Panc1 (cell line): ENCODE results near the gene POFUT2. TPM values are rescaled to one million over a fixed set of nuclear protein-coding genes. Genes with fewer than 3 reads are reported as not detected.

Source experiments
- ATAC-seq: fragments of 200-7000 bp; cut with Tn5 transposase; 2 replicates; pipeline ENCODE4 v1.9.1; 2020; ENCODE audit warnings: mild to moderate bottlenecking, moderate library complexity
- BruUV-seq: library from RNA; stranded (reverse); fragments of 400-500 nt; replicated peaks from 2 replicates; lab custom pipeline; 2021; lab: Mats Ljungman, UMichigan
- CTCF ChIA-PET: fragments of 300-600 bp; sonication (Branson Sonifier 250); formaldehyde crosslinking; loops from one replicate; lab custom pipeline; 2022; ENCODE audit warnings: antibody characterized with exemption; lab: Charles Lee
- POLR2A ChIA-PET: fragments of 300-600 bp; sonication (Branson Sonifier 250); formaldehyde crosslinking; loops from one replicate; lab custom pipeline; 2022; ENCODE audit warnings: antibody characterized with exemption; lab: Charles Lee
- DNase-seq: peaks from one replicate; pipeline ENCODE4 v3.0.0-alpha.2; 2010; ENCODE audit warnings: low read depth, low spot score
- H3K27ac ChIP-seq: 2 replicates; pipeline ENCODE4 v1.5.1; 2011; ENCODE audit warnings: mild to moderate bottlenecking, low read length, inconsistent platforms
- H3K27me3 ChIP-seq: fragments of 200-500 bp; sonication (Bioruptor generic); 2 replicates; pipeline ENCODE4 v1.6.0; 2014; ENCODE audit warnings: low read length, inconsistent platforms; ENCODE audit not compliant: control insufficient read depth, insufficient read depth
- H3K36me3 ChIP-seq: fragments of 200-500 bp; sonication (Bioruptor generic); 2 replicates; pipeline ENCODE4 v1.5.1; 2014; ENCODE audit warnings: inconsistent platforms, mild to moderate bottlenecking, low read length, moderate library complexity; ENCODE audit not compliant: control insufficient read depth, insufficient read depth
- H3K4me1 ChIP-seq: 2 replicates; pipeline ENCODE4 v1.5.1; 2011; ENCODE audit warnings: inconsistent platforms, mild to moderate bottlenecking, low read length, moderate library complexity; ENCODE audit not compliant: control insufficient read depth, insufficient read depth
- H3K4me3 ChIP-seq, 2 experiments: 2 replicates each; pipeline ENCODE4 v1.5.1; 2011 to 2012; ENCODE audit warnings: low read depth in 2 of 2, low read length in 2 of 2, mild to moderate bottlenecking in 2 of 2, inconsistent platforms in 1 of 2, moderate library complexity in 1 of 2
- H3K9me3 ChIP-seq: fragments of 200-500 bp; sonication (Bioruptor generic); 2 replicates; pipeline ENCODE4 v1.5.1; 2014; ENCODE audit warnings: low read depth, mild to moderate bottlenecking, inconsistent platforms, low read length, moderate library complexity; ENCODE audit not compliant: control insufficient read depth, insufficient read depth
- CTCF ChIP-seq: fragments of 450-650 bp; IDR thresholded peaks from 2 replicates; pipeline ENCODE4 v1.5.1; 2017; ENCODE audit warnings: mild to moderate bottlenecking
- POLR2AphosphoS5 ChIP-seq: IDR thresholded peaks from 2 replicates; pipeline ENCODE4 v1.6.1; 2012; ENCODE audit warnings: mild to moderate bottlenecking, low read depth, low read length, moderate library complexity
- REST ChIP-seq, 2 experiments: IDR thresholded peaks; 2 replicates each; pipeline ENCODE4 v1.6.1; 2011 to 2012; ENCODE audit warnings: low read depth in 2 of 2, control low read depth in 1 of 2, low read length in 1 of 2, mild to moderate bottlenecking in 1 of 2, moderate library complexity in 1 of 2; ENCODE audit not compliant: insufficient read depth in 1 of 2
- SIN3A ChIP-seq: IDR thresholded peaks from 2 replicates; pipeline ENCODE4 v1.6.1; 2012; ENCODE audit warnings: low read depth, mild to moderate bottlenecking, low read length, moderate library complexity, borderline replicate concordance; ENCODE audit not compliant: insufficient read depth
- TCF7L2 ChIP-seq: IDR thresholded peaks from 2 replicates; pipeline ENCODE4 v1.6.1; 2011; ENCODE audit warnings: mild to moderate bottlenecking, low read depth, low read length, inconsistent platforms
- in situ Hi-C: cut with HindIII; loops from 2 replicates; pipeline ENCODE4 v1.10.0; 2016; ENCODE audit warnings: low sequenced_read_pairs, low pct_unique_long_range_greater_than_20kb
- intact Hi-C: fragments of 100-400 bp; cut with micrococcal nuclease; formaldehyde crosslinking; loops from one replicate; pipeline ENCODE4 v1.10.0; 2022; ENCODE audit not compliant: unreplicated experiment
- total RNA-seq: library from RNA; stranded (reverse); gene quantifications from one replicate; pipeline ENCODE4 v1.2.1, GENCODE V29; 2021; ENCODE audit not compliant: unreplicated experiment

The POFUT2 gene
- total RNA-seq, 1 experiment from 2014 or later = 59.6 TPM

- no peaks in the 10 kb centered on the region for H3K27me3 ChIP-seq
- H3K4me1 ChIP-seq = no peaks in the 10 kb centered on the region
- DNase-seq (no peak), ATAC-seq (no peak)
- H3K9me3 ChIP-seq = peaks cover 12% of the 10 kb centered on the region; the same call in 1 of the 2 replicates
- no peak overlapping the region for H3K27ac ChIP-seq
- CTCF ChIA-PET = no interaction called here
- POLR2A ChIA-PET = no interaction called here
- no peak overlapping the region for H3K4me3 ChIP-seq
- no peaks in the 10 kb centered on the region for H3K36me3 ChIP-seq
- TF ChIP-seq CTCF = no peak
- no peak for TF ChIP-seq TCF7L2
- TF ChIP-seq REST (IDR thresholded peaks at IDR 0.05; ENCODE audit: insufficient read depth in 1 of 2, low read depth in 2 of 2, low read length in 1 of 2) = no peak
- TF ChIP-seq SIN3A = no peak
- TF ChIP-seq POLR2AphosphoS5 = no peak
- intact Hi-C loops (no loop called here), in situ Hi-C loops (no loop called here)
- no TSS peak for BruUV-seq
These were observed 72.5 kb downstream of the POFUT2 start for GRCh38 chr21:45215213-45215612.

Other genes with a start within 250 kb of the POFUT2 start
- 15.0 TPM for gene ADARB1, start 213.3 kb downstream of the POFUT2 start, total RNA-seq
- 676 TPM for gene COL18A1, start 117.3 kb upstream of the POFUT2 start, total RNA-seq